ENCODE data around the gene TMEM271.
"Not testable (repeated sequence)": the region's sequence is repeated elsewhere in the genome, so short reads cannot be mapped to it uniquely, and the experiment has no call there.

The TMEM271 gene

DNA sequence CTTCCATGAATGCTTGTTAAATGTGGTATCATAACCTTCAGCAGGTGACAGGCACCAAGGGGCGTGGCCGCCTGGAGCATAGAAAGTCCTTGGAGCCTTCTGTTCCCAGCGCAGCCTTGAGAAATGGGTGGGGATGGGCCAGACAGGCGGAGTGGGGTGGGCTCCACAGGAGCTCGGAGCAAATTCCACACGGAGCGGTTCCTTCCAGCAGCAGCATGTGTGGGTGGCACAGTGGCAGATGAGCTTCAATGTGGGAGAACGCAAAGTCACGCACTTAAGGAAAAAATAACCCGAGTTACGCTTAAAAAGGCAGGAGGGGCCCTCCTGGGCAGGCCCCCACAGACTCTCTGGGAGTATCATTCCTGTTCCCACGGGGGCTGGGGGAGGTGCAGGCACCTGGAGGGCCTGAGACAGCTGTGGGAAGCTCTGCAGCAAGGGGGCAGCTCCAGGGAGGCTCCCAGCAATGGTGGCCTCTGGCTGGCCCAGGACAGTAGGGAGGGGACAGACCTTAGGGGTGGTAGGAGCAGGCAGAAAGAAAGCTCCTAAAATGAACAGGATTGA lies 15.3 kb downstream of the TMEM271 start:
- DNase-seq, result no peak

DNA sequence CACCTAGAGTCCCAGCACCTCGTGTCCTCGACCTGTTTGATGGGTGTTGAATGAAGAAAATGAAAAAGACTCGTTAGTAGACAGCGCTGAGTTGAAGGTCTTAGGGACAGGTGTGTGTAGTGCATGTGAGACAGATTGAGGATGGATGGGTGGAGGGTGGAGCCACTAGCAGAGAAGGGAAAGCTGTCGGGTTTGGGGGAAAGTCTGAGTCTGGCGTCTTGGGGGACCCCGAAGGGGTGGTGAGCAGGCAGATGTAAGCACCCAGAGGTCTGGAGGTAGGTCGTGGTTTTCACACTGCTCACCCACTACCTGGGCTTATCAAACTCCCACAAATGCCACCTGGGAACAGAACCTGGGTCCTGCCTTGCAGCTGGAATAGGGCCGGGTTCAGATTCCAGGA lies 16.0 kb downstream of the TMEM271 start:
- no peak for DNase-seq

GRCh38 chr4:555566-556275 lies 20.4 kb downstream of the TMEM271 start:
- DNase-seq, result no peak

GRCh38 chr4:554793-555320 lies 21.2 kb downstream of the TMEM271 start:
- not testable (repeated sequence) for DNase-seq

GRCh38 chr4:552019-552418 lies 24.1 kb downstream of the TMEM271 start:
- no peak for DNase-seq

DNA sequence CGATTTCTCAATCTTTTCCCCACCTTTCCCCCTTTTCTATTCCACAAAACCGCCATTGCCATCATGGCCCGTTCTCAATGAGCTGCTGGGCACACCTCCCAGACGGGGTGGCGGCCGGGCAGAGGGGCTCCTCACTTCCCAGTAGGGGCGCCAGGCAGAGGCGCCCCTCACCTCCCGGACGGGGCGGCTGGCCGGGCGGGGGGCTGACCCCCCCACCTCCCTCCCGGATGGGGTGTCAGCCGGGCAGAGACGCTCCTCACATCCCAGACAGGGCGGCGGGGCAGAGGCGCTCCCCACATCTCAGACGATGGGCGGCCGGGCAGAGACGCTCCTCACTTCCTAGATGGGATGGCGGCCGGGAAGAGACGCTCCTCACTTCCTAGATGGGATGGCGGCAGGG lies 25.8 kb downstream of the TMEM271 start:
- DNase-seq, result not testable (repeated sequence)

- no peak for DNase-seq
Measured at GRCh38 chr4:548976-549375, 27.1 kb downstream of the TMEM271 start.

- no peak for DNase-seq
Measured at GRCh38 chr4:545612-546011, 30.5 kb downstream of the TMEM271 start.

DNA sequence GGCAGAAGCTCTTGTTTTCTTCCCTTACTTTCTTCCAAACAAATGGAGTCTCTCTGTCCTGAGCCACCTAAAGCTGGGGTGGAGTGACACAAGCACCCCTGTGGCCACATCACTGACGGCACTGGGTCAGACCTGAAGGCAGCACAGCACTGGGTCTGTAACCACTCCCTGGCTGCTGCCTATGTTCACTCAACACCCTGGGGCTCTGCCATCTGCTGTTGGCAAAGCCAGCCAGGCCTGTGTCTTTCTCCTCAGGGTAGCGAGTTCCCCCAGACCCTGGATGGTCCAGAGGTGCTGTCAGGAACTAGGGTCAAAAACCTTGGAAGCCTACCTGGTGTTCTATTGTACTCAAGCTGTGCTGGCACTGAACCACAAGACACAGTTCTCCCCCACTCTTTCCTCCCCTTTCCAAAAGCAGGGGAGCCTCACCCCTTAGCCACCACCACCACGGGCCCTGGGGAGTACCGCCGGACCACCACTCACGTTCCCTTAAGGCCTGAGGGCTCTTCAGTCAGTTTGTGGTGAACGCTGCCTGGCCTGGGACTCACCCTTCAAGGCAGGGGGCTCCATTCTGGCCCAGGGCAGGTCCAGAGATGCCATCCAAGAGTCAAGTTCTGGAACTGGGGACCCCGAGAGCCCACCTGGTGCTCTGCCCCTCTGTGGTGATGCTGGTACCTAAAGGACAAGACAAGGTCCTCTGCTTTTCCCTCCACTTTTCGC lies 31.5 kb downstream of the TMEM271 start:
- DNase-seq, result no peak

DNA sequence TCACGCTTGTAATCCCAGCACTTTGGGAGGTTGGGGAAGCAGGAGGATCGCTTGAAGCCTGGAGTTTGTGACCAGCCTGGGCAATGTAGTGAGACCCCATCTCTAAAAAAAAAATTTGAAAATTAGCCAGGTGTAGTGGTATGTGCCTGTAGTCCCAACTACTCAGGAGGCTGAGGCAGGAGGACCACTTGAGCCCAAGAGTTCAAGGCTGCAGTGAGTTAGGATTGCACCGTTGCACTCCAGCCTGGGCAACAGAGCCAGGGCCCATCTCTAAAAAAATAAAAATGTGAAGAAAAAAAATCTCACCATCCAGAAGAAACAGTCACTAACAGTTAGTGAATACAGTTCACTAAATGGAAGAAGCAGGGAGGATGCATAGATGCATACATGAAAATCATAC lies 34.8 kb downstream of the TMEM271 start:
- DNase-seq, result no peak

DNA sequence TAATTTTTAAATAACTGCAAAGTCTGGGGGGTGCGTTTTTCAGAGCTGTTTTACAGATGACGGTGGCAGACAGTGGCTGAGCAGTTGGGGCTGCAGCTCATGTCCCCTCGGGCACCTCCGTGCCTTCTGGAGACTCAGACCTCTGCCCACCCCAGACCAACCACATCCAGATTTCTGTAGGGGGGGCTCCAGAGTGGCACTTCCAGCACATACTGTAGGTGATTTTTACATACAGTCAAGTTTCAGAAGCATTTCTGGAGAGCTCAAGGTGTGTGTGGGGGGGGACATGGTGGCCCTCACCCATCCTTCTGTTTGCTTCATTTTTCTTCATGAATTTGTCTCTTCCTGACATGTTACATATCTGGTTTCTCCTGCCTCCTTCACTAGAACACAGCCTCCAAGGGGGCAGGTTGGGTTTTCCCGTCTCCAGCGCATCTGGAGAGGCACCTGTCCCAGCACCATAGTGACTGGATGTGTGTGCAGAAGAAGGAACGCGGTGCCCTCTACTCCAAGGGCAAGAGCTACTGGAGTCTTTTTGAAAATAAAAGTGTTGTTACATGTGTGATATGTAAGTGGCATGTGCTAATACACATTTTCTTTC lies 37.5 kb downstream of the TMEM271 start:
- DNase-seq, result no peak

DNA sequence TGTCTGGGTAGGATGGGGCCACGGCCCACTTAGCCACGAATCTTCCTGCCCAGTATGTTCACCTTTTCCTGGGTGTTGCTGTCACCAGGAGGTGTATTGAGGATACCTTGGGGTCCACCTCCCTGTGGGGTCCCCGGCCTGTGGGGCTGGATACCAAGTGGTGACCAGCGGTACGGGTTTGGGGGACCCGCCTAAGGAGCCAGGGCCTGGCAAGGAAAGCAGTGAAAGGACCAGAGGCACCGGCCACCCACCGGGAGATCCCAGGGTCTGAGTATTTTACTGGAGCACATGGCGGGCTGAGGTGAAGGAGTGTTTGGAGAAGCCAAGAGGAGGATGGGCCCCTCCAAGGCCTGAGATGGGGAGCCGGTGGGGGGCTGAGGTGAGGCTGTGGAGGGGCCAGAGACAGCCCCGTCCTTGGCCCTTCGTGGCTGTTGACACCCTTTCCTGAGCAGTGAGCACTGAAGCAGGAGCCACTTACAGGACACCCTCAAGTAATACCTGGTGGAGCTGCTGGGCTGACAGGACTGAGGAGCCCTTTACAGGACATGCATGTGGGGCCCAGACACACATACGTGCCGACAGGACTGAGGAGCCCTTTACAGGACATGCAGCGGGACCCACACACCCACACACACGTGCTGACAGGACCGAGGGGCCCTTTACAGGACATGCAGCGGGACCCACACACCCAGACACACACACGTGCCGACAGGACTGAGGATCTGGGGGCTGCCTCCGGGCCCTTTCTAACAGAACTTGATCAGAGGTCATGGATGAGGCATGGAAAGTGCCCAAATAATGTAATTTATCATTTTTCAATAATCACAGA lies 38.4 kb downstream of the TMEM271 start:
- no peak for DNase-seq

GRCh38 chr4:536351-536972 lies 39.6 kb downstream of the TMEM271 start:
- no peak for DNase-seq

- DNase-seq, result no peak
Measured at GRCh38 chr4:535924-536281, 40.2 kb downstream of the TMEM271 start.

- no peak for DNase-seq
Measured at GRCh38 chr4:535181-535923, 40.7 kb downstream of the TMEM271 start.

GRCh38 chr4:534576-535151 lies 41.4 kb downstream of the TMEM271 start:
- DNase-seq, result no peak

GRCh38 chr4:534101-534575 lies 42.0 kb downstream of the TMEM271 start:
- no peak for DNase-seq

DNA sequence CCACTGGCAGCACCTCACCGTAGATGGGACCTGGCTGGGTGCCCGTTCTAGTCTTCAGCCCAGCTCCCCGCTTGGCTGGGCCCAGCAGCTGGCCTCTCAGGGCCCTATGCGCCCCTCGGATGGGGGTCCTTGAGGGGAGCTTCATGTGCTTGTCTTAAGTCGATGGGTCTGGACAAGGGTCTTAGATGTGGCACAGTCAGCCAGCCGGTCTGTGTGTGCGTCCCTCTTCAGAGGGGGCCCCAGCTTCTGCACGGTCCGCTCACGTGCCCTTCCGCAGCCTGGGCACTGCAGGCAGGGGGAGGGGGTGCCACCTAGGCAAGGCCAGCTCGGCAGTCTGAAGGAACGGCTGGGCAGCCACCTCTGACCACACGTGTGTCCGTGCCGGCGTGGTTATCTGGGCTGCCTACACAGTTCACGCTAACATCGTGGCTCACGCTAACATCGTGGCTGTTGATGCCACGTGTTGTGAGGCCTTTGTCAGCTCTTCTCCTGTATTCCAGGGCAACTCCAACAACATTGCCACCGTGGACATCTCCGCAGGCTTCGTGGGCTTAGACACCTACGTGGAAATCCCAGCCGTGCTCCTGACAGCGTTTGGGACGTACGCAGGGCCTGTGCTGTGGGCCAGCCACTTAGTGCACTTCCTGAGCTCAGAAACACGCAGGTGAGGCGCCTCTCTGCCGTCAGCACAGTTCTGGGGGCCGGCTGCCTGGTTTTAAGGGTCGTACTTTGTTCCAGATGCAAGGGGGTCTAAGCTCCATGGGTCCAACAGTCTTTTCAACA lies 42.6 kb downstream of the TMEM271 start:
- no peak for DNase-seq

GRCh38 chr4:532588-533317 lies 43.3 kb downstream of the TMEM271 start:
- no peak for DNase-seq

Data from CD4-positive, alpha-beta T cell treated with Interferon gamma for 1 hour (primary cell).